Vagina (tissue), 2 donors: ENCODE results near the gene ACKR4.

Experiments
- POLR2A ChIP-seq, 2 donors: fragments of 450-650 bp; IDR thresholded peaks; one replicate each; pipeline ENCODE4 v1.6.1; 2017; ENCODE audit warnings: antibody characterized with exemption in 2 of 2, mild to moderate bottlenecking in 2 of 2, moderate library complexity in 2 of 2
- TF ChIP-seq, protein P1 (sequence below), 3 experiments: fragments of 450-650 bp in 2 of 3; fragments of 200-600 bp in 1 of 3; sonication (generic) in 1 of 3; IDR thresholded peaks; one replicate each; pipeline ENCODE4 v1.5.1; 2017 to 2019; ENCODE audit warnings: antibody characterized with exemption in 3 of 3, mild to moderate bottlenecking in 2 of 3, moderate library complexity in 2 of 3

DNA sequence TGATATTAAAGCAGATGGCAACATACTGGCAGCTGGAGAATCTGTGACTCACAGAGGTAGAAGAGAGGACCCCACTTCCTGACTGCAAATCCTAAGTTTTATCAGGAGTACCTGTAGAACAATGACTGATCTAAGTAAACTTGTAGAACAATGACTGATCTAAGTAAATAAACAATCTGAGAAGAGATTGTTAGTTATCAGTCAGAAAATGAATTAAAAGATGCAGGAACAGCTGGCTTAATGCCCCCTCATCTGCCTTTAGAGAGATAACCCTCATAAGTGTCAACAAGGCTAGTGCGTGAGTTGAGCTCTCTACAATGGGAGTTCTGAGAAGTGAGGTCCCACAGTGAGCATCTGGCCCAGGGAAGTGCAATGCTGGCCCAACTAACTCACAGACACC lies 48.0 kb downstream of the ACKR4 start:
- TF ChIP-seq, protein P1, sequence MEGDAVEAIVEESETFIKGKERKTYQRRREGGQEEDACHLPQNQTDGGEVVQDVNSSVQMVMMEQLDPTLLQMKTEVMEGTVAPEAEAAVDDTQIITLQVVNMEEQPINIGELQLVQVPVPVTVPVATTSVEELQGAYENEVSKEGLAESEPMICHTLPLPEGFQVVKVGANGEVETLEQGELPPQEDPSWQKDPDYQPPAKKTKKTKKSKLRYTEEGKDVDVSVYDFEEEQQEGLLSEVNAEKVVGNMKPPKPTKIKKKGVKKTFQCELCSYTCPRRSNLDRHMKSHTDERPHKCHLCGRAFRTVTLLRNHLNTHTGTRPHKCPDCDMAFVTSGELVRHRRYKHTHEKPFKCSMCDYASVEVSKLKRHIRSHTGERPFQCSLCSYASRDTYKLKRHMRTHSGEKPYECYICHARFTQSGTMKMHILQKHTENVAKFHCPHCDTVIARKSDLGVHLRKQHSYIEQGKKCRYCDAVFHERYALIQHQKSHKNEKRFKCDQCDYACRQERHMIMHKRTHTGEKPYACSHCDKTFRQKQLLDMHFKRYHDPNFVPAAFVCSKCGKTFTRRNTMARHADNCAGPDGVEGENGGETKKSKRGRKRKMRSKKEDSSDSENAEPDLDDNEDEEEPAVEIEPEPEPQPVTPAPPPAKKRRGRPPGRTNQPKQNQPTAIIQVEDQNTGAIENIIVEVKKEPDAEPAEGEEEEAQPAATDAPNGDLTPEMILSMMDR (IDR thresholded peaks at IDR 0.05): no peak
- TF ChIP-seq POLR2A (IDR thresholded peaks at IDR 0.05): no peak
